PFSK-1 (cell line): ENCODE results near the gene EPHB4.

Source experiments
- FOXP2 ChIP-seq: optimal IDR thresholded peaks from 2 replicates; pipeline ENCODE3; 2011; ENCODE audit warnings: borderline replicate concordance, control low read depth, inconsistent platforms; ENCODE audit not compliant: insufficient read depth; ENCODE audit errors: extremely low read length, extremely low read depth
- POLR2AphosphoS5 ChIP-seq: IDR thresholded peaks from 2 replicates; pipeline ENCODE4 v1.6.1; 2012; ENCODE audit warnings: low read depth, mild to moderate bottlenecking, control low read depth, low read length, moderate library complexity

- TF ChIP-seq POLR2AphosphoS5 (no peak), FOXP2 (no peak)
Measured at GRCh38 chr7:100764841-100765240, 62.5 kb downstream of the EPHB4 start.
